Kidney (tissue), 14 donors: Measurements from ENCODE around the gene AP2A1. TPM values are rescaled to one million over a fixed set of nuclear protein-coding genes. Genes with fewer than 3 reads are reported as not detected.

ENCODE experiments used
- DNase-seq, 5 donors: peaks; one replicate each; pipeline ENCODE4 v3.0.0-alpha.2; 2013 to 2020
- FAIRE-seq: peaks from 2 replicates; lab custom pipeline; 2012; peaks lifted over from hg19 to GRCh38; lab: Jason Lieb, UNC
- H3K27ac ChIP-seq, 2 donors: one replicate each; pipeline ENCODE4 v1.7.0; 2013; ENCODE audit warnings: low read depth in 2 of 2, low read length in 2 of 2, inconsistent platforms in 1 of 2
- H3K27me3 ChIP-seq: one replicate; pipeline ENCODE4 v1.7.1; 2013; ENCODE audit warnings: low read length, inconsistent platforms; ENCODE audit not compliant: control insufficient read depth, insufficient read depth
- H3K36me3 ChIP-seq, 3 donors: one replicate each; pipeline versions ENCODE4 v1.7.0 to v1.7.1; 2013; ENCODE audit warnings: low read length in 3 of 3, control low read depth in 1 of 3, inconsistent platforms in 1 of 3; ENCODE audit not compliant: insufficient read depth in 3 of 3, control insufficient read depth in 2 of 3
- H3K4me1 ChIP-seq, 3 donors: one replicate each; pipeline versions ENCODE4 v1.7.0 to v1.7.1; 2013; ENCODE audit warnings: low read length in 3 of 3, inconsistent platforms in 1 of 3, low read depth in 1 of 3; ENCODE audit not compliant: control insufficient read depth in 2 of 3, insufficient read depth in 2 of 3
- H3K4me3 ChIP-seq, 3 donors: one replicate each; pipeline versions ENCODE4 v1.7.0 to v1.8.1; 2013; ENCODE audit warnings: low read length in 3 of 3, control low read depth in 1 of 3, inconsistent platforms in 1 of 3
- H3K9ac ChIP-seq, 3 donors: one replicate each; pipeline versions ENCODE4 v1.7.0 to v1.7.1; 2013; ENCODE audit warnings: low read length in 3 of 3, control low read depth in 1 of 3, inconsistent platforms in 1 of 3
- H3K9me3 ChIP-seq, 3 donors: one replicate each; pipeline versions ENCODE4 v1.7.0 to v1.7.1; 2013; ENCODE audit warnings: low read length in 3 of 3, control low read depth in 1 of 3, inconsistent platforms in 1 of 3; ENCODE audit not compliant: control insufficient read depth in 2 of 3, insufficient read depth in 1 of 3
- CTCF ChIP-seq: IDR thresholded peaks from 3 replicates; pipeline ENCODE4 v1.5.1; 2012; ENCODE audit warnings: mild to moderate bottlenecking, moderate library complexity, borderline replicate concordance; ENCODE audit not compliant: insufficient read depth; ENCODE audit errors: extremely low read depth
- intact Hi-C: fragments of 100-400 bp; cut with DNase I; formaldehyde crosslinking; loops from one replicate; pipeline ENCODE4 v1.11.1; 2022
- polyA plus RNA-seq: library from polyadenylated mRNA; stranded (reverse); fragments of 350-450 nt; fragmentation: Illumina TruSeq; extraction: RNeasy Lipid Tissue Mini Kit (QIAGEN cat#74804); gene quantifications from one replicate; pipeline ENCODE4 v1.2.3, GENCODE V29; 2014; ENCODE audit warnings: low read depth, low replicate concordance; ENCODE audit not compliant: insufficient read depth
- total RNA-seq: library from RNA; stranded (reverse); fragmentation: NEBNext Ultra II Directional; extraction: Animal tissue kit (Norgen Biotek cat#: 25700); gene quantifications from one replicate; pipeline ENCODE4 v1.2.1, GENCODE V29; 2021
- donor health status: control.
- donor health status: control.
- donor health status: control.
- donor health status: control.
- donor health status: control.
- donor health status: DM: yes; HTN: yes; CAD: no.
- donor health status: Normal renal cell carcinoma (clear cell type).

The AP2A1 gene
- total and polyA plus RNA-seq, 2 donors from 2014 or later = 32.0 to 70.0 TPM

- DNase-seq (peak in 1 of 5 donors; percentile 76), FAIRE-seq (no peak)
- no peaks in the 10 kb centered on the region for H3K9me3 ChIP-seq
- no peak overlapping the region for H3K9ac ChIP-seq
- H3K27me3 ChIP-seq = no peaks in the 10 kb centered on the region
- TF ChIP-seq CTCF = no peak
- intact Hi-C loops = no loop called here
- H3K4me3 ChIP-seq = peak overlapping the region in 2 of 3 donors; percentile 26 to 80
- peaks cover 0 to 12% (median 6%) of the 10 kb centered on the region in 3 donors for H3K36me3 ChIP-seq
- peaks cover 7 to 15% (median 8%) of the 10 kb centered on the region in 3 donors for H3K4me1 ChIP-seq
- H3K27ac ChIP-seq = peak overlapping the region; percentile 47 to 90
Observed at GRCh38 chr19:49807904-49808675, 41.3 kb downstream of the AP2A1 start.

- intact Hi-C loops = no loop called here
- Histone ChIP-seq H3K9ac (peak overlapping the region; percentile 39 to 85 (median 54)), H3K36me3 (peaks cover 0 to 5% (median 2%) of the 10 kb centered on the region in 3 donors), H3K4me1 (peaks cover 7 to 15% (median 8%) of the 10 kb centered on the region in 3 donors), H3K4me3 (peak overlapping the region; percentile 57 to 81 (median 80)), H3K27me3 (no peaks in the 10 kb centered on the region), H3K27ac (peak overlapping the region; percentile 90 to 97), H3K9me3 (no peaks in the 10 kb centered on the region)
- FAIRE-seq (no peak), DNase-seq (peak; percentile 94 to 98 (median 96))
- TF ChIP-seq CTCF = no peak
Observed at GRCh38 chr19:49808711-49809159, 41.9 kb downstream of the AP2A1 start.

- Histone ChIP-seq H3K4me3 (peak overlapping the region; percentile 57 to 81 (median 80)), H3K9me3 (no peaks in the 10 kb centered on the region), H3K36me3 (peaks cover 0 to 5% (median 2%) of the 10 kb centered on the region in 3 donors), H3K27ac (peak overlapping the region; percentile 90 to 97), H3K27me3 (no peaks in the 10 kb centered on the region), H3K9ac (peak overlapping the region; percentile 39 to 88 (median 85)), H3K4me1 (peaks cover 7 to 15% (median 8%) of the 10 kb centered on the region in 3 donors)
- DNase-seq (peak in 4 of 5 donors; percentile 48 to 91 (median 61)), FAIRE-seq (no peak)
- intact Hi-C loops = no loop called here
- no peak for TF ChIP-seq CTCF
Observed at GRCh38 chr19:49809160-49809940, 42.5 kb downstream of the AP2A1 start.
